ENCODE results near the gene MPZL1.

MPZL1 gene

GRCh38 chr1:167695756-167696561 is 25.8 kb upstream of the MPZL1 start:
- no peak for DNase-seq (ENCODE audit: low read depth in 2 of 2)

- DNase-seq (ENCODE audit: low read depth in 2 of 2) = no peak
These were observed 24.1 kb upstream of the MPZL1 start for GRCh38 chr1:167697667-167698141.

- no peak for DNase-seq (ENCODE audit: low read depth in 2 of 2)
These were observed 23.5 kb upstream of the MPZL1 start for GRCh38 chr1:167698313-167698712.

GRCh38 chr1:167701510-167701909 is 20.3 kb upstream of the MPZL1 start:
- DNase-seq (ENCODE audit: low read depth in 2 of 2) = no peak

- no peak for DNase-seq (ENCODE audit: low read depth in 2 of 2)
These were observed 18.2 kb upstream of the MPZL1 start for GRCh38 chr1:167703557-167703956.

GRCh38 chr1:167704715-167705114 is 17.1 kb upstream of the MPZL1 start:
- no peak for DNase-seq (ENCODE audit: low read depth in 2 of 2)

GRCh38 chr1:167705250-167705649 is 16.5 kb upstream of the MPZL1 start:
- no peak for DNase-seq (ENCODE audit: low read depth in 2 of 2)

GRCh38 chr1:167706363-167706762 is 15.4 kb upstream of the MPZL1 start:
- no peak for DNase-seq (ENCODE audit: low read depth in 2 of 2)

GRCh38 chr1:167706931-167707877 is 14.6 kb upstream of the MPZL1 start:
- no peak for DNase-seq (ENCODE audit: low read depth in 2 of 2)

GRCh38 chr1:167707942-167708341 is 13.8 kb upstream of the MPZL1 start:
- no peak for DNase-seq (ENCODE audit: low read depth in 2 of 2)

GRCh38 chr1:167708940-167709389 is 12.8 kb upstream of the MPZL1 start:
- no peak for DNase-seq (ENCODE audit: low read depth in 2 of 2)

GRCh38 chr1:167710836-167711235 is 10.9 kb upstream of the MPZL1 start:
- DNase-seq (ENCODE audit: low read depth in 2 of 2) = no peak

GRCh38 chr1:167711797-167712196 is 10.0 kb upstream of the MPZL1 start:
- DNase-seq (ENCODE audit: low read depth in 2 of 2) = no peak

- no peak for DNase-seq (ENCODE audit: low read depth in 2 of 2)
These were observed 8.3 kb upstream of the MPZL1 start for GRCh38 chr1:167713330-167714081.

- DNase-seq (ENCODE audit: low read depth in 2 of 2) = peak; percentile 67 to 69
These were observed 7.7 kb upstream of the MPZL1 start for GRCh38 chr1:167714098-167714438.

GRCh38 chr1:167714439-167715156 is 7.2 kb upstream of the MPZL1 start:
- DNase-seq (ENCODE audit: low read depth in 2 of 2) = peak; percentile 76 to 81

- peak; percentile 72 to 73 for DNase-seq (ENCODE audit: low read depth in 2 of 2)
These were observed 6.4 kb upstream of the MPZL1 start for GRCh38 chr1:167715157-167715999.

GRCh38 chr1:167716000-167716271 is 5.8 kb upstream of the MPZL1 start:
- no peak for DNase-seq (ENCODE audit: low read depth in 2 of 2)

GRCh38 chr1:167717351-167717750 is 4.4 kb upstream of the MPZL1 start:
- no peak for DNase-seq (ENCODE audit: low read depth in 2 of 2)

GRCh38 chr1:167718914-167719691 is 2.7 kb upstream of the MPZL1 start:
- DNase-seq (ENCODE audit: low read depth in 2 of 2) = no peak

Data from stimulated activated CD8-positive, alpha-beta memory T cell treated with anti-CD3 and anti-CD28 coated beads, Interleukin-15, amount 100 ng/mL, for 48 hours (primary cell).